Measurements from ENCODE around the gene PANX2. TPM values are rescaled to one million over a fixed set of nuclear protein-coding genes. Genes with fewer than 3 reads are reported as not detected.
"Not testable (repeated sequence)": the region's sequence is repeated elsewhere in the genome, so short reads cannot be mapped to it uniquely, and the experiment has no call there.

The PANX2 gene
- total and polyA plus RNA-seq, 2 donors (not counting 1 experiment from before 2014, with no cell fraction given), result 0.04 to 0.59 TPM

- no peaks in the 10 kb centered on the region for H3K4me1 ChIP-seq (ENCODE audit: control insufficient read depth in 2 of 2, insufficient read depth in 2 of 2, low read length in 2 of 2)
- no peak overlapping the region for H3K27ac ChIP-seq (ENCODE audit: low read length in 2 of 2)
- H2AFZ ChIP-seq (ENCODE audit: insufficient read depth, low read depth, low read length, poor library complexity, severe bottlenecking), result no peak overlapping the region
- intact Hi-C loops (cut with micrococcal nuclease), result no loop called here
- H3K9me3 ChIP-seq (ENCODE audit: control extremely low read depth in 1 of 3, control insufficient read depth in 2 of 3, insufficient read depth in 1 of 3, low read length in 2 of 3), result peaks cover 0 to 2% (median 2%) of the 10 kb centered on the region in 3 donors
- no peak for TF ChIP-seq EZH2 (IDR thresholded peaks at IDR 0.05; ENCODE audit: borderline replicate concordance, insufficient read depth, low read depth, low read length, poor library complexity, severe bottlenecking)
- TF ChIP-seq, protein P1, sequence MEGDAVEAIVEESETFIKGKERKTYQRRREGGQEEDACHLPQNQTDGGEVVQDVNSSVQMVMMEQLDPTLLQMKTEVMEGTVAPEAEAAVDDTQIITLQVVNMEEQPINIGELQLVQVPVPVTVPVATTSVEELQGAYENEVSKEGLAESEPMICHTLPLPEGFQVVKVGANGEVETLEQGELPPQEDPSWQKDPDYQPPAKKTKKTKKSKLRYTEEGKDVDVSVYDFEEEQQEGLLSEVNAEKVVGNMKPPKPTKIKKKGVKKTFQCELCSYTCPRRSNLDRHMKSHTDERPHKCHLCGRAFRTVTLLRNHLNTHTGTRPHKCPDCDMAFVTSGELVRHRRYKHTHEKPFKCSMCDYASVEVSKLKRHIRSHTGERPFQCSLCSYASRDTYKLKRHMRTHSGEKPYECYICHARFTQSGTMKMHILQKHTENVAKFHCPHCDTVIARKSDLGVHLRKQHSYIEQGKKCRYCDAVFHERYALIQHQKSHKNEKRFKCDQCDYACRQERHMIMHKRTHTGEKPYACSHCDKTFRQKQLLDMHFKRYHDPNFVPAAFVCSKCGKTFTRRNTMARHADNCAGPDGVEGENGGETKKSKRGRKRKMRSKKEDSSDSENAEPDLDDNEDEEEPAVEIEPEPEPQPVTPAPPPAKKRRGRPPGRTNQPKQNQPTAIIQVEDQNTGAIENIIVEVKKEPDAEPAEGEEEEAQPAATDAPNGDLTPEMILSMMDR (IDR thresholded peaks at IDR 0.05), result no peak
- H3K27me3 ChIP-seq (replicated peaks in 1 of 4; ENCODE audit: control extremely low read depth in 1 of 4, control insufficient read depth in 3 of 4, insufficient read depth in 4 of 4, low read length in 3 of 4), result peaks cover 0 to 5% (median 0%) of the 10 kb centered on the region in 4 experiments
- no peaks in the 10 kb centered on the region for H3K36me3 ChIP-seq (replicated peaks in 1 of 2; ENCODE audit: control extremely low read depth in 1 of 2, control insufficient read depth in 1 of 2, extremely low read depth in 1 of 2, insufficient read depth in 2 of 2, low read length in 1 of 2)
- ChIA-PET POLR2A (no interaction called here), CTCF (no interaction called here)
- Mint-ChIP-seq H3K4me3 (no peak overlapping the region), H3K9me3 (ENCODE audit: insufficient read depth) (no peaks in the 10 kb centered on the region), H3K27ac (no peak overlapping the region), H3K4me1 (peaks cover 4% of the 10 kb centered on the region), H3K27me3 (peaks cover 28% of the 10 kb centered on the region)
- H3K4me2 ChIP-seq (replicated peaks; ENCODE audit: low read depth, low read length, poor library complexity, severe bottlenecking), result no peak overlapping the region
- no peaks in the 10 kb centered on the region for H3K79me2 ChIP-seq (ENCODE audit: control insufficient read depth, insufficient read depth, low read length)
- H4K20me1 ChIP-seq (ENCODE audit: control insufficient read depth, insufficient read depth, low read length, poor library complexity, severe bottlenecking), result no peaks in the 10 kb centered on the region
- WGBS (ENCODE audit: insufficient coverage), result 83% methylated on average over 2 of the region's 5 CpGs
- DNase-seq (no peak), ATAC-seq (ENCODE audit: low read depth) (no peak)
- no peak overlapping the region for H3K9ac ChIP-seq (ENCODE audit: low read length)
- no peak overlapping the region for H3K4me3 ChIP-seq (ENCODE audit: control extremely low read depth in 1 of 5, extremely low read depth in 1 of 5, insufficient read depth in 1 of 5, low read depth in 2 of 5, low read length in 4 of 5)
These were observed 33.9 kb upstream of the PANX2 start for GRCh38 chr22:50136581-50137015.

GRCh38 chr22:50137277-50137676 lies 33.3 kb upstream of the PANX2 start:
- H3K9ac ChIP-seq (ENCODE audit: low read length); H2AFZ ChIP-seq (ENCODE audit: insufficient read depth, low read depth, low read length, poor library complexity, severe bottlenecking); H3K9me3 Mint-ChIP-seq (ENCODE audit: insufficient read depth); H4K20me1 ChIP-seq (ENCODE audit: control insufficient read depth, insufficient read depth, low read length, poor library complexity, severe bottlenecking); H3K27ac Mint-ChIP-seq; H3K4me3 ChIP-seq (ENCODE audit: control extremely low read depth in 1 of 5, extremely low read depth in 1 of 5, insufficient read depth in 1 of 5, low read depth in 2 of 5, low read length in 4 of 5); CTCF ChIA-PET; H3K4me1 ChIP-seq (ENCODE audit: control insufficient read depth in 2 of 2, insufficient read depth in 2 of 2, low read length in 2 of 2); H3K9me3 ChIP-seq (ENCODE audit: control extremely low read depth in 1 of 3, control insufficient read depth in 2 of 3, insufficient read depth in 1 of 3, low read length in 2 of 3); DNase-seq; intact Hi-C loops (cut with micrococcal nuclease); ATAC-seq (ENCODE audit: low read depth); H3K79me2 ChIP-seq (ENCODE audit: control insufficient read depth, insufficient read depth, low read length); H3K36me3 ChIP-seq (replicated peaks in 1 of 2; ENCODE audit: control extremely low read depth in 1 of 2, control insufficient read depth in 1 of 2, extremely low read depth in 1 of 2, insufficient read depth in 2 of 2, low read length in 1 of 2); H3K4me1 Mint-ChIP-seq; H3K27ac ChIP-seq (ENCODE audit: low read length in 2 of 2); H3K4me2 ChIP-seq (replicated peaks; ENCODE audit: low read depth, low read length, poor library complexity, severe bottlenecking); H3K27me3 ChIP-seq (replicated peaks in 1 of 4; ENCODE audit: control extremely low read depth in 1 of 4, control insufficient read depth in 3 of 4, insufficient read depth in 4 of 4, low read length in 3 of 4); POLR2A ChIA-PET; H3K4me3 Mint-ChIP-seq: not testable (repeated sequence)
- H3K27me3 Mint-ChIP-seq, result peaks cover 31% of the 10 kb centered on the region
- WGBS (ENCODE audit: insufficient coverage), result 96% methylated on average over 5 of the region's 9 CpGs
